Prostate gland (tissue), 2 donors: Measurements from ENCODE around the gene PRMT7.

Experiments
- POLR2A ChIP-seq: fragments of 450-650 bp; IDR thresholded peaks from one replicate; pipeline ENCODE4 v1.6.1; 2016; ENCODE audit warnings: antibody characterized with exemption, mild to moderate bottlenecking
- POLR2AphosphoS5 ChIP-seq: sonication (generic); formaldehyde crosslinking; IDR thresholded peaks from one replicate; pipeline ENCODE4 v1.6.1; 2017; ENCODE audit warnings: antibody characterized with exemption
- TF ChIP-seq, protein P1 (sequence below), 4 experiments: fragments of 200-600 bp in 2 of 4; fragments of 450-650 bp in 2 of 4; sonication (generic) in 2 of 4; IDR thresholded peaks; 1 replicate in 3 of 4; 2 replicates in 1 of 4; pipeline ENCODE4 v1.5.1; 2016 to 2019; ENCODE audit warnings: antibody characterized with exemption in 4 of 4, mild to moderate bottlenecking in 2 of 4, moderate library complexity in 2 of 4

- TF ChIP-seq, protein P1, sequence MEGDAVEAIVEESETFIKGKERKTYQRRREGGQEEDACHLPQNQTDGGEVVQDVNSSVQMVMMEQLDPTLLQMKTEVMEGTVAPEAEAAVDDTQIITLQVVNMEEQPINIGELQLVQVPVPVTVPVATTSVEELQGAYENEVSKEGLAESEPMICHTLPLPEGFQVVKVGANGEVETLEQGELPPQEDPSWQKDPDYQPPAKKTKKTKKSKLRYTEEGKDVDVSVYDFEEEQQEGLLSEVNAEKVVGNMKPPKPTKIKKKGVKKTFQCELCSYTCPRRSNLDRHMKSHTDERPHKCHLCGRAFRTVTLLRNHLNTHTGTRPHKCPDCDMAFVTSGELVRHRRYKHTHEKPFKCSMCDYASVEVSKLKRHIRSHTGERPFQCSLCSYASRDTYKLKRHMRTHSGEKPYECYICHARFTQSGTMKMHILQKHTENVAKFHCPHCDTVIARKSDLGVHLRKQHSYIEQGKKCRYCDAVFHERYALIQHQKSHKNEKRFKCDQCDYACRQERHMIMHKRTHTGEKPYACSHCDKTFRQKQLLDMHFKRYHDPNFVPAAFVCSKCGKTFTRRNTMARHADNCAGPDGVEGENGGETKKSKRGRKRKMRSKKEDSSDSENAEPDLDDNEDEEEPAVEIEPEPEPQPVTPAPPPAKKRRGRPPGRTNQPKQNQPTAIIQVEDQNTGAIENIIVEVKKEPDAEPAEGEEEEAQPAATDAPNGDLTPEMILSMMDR (IDR thresholded peaks at IDR 0.05), result no peak
- TF ChIP-seq POLR2AphosphoS5, result no peak
- TF ChIP-seq POLR2A, result no peak
Observed at GRCh38 chr16:68335175-68335574, 24.4 kb downstream of the PRMT7 start.
